ENCODE results near the gene PADI6.

DNA sequence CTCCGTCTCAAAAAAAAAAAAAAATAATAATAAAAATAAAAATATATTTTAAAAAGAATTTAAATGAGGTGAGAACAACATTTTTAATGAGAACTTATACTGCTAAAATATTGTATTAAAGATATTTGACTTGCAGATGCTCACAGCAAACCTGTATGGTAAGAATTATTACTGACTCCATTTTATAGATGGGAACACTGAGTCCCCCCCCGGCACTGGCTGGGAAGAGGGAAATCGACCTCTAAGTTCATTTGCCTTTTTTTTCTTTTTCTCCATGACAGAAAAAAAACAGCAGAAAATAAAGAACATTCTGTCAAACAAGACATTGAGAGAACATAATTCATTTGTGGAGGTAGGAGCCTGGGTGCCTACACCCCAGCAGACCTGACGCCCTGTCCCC lies 13.4 kb upstream of the PADI6 start:
- TF ChIP-seq GATA2 (IDR thresholded peaks at IDR 0.05; ENCODE audit: low read depth, low read length) (no peak), GATA3 (IDR thresholded peaks at IDR 0.05; ENCODE audit: low read depth, low read length) (no peak)

Data from SH-SY5Y (cell line).